Effector memory CD8-positive, alpha-beta T cell (primary cell): ENCODE results near the gene E2F4.
A peak's percentile ranks its signal among the peaks of the same experiment; 100 is the strongest.

ENCODE experiments used
- ATAC-seq: fragments of 150-1000 bp; cut with Tn5 transposase; replicated peaks from 2 replicates; pipeline ENCODE4 v1.10.0; 2021; ENCODE audit warnings: mild to moderate bottlenecking, moderate library complexity
- DNase-seq, 3 experiments: peaks; one replicate each; pipeline ENCODE4 v3.0.0; 2021
- H3K27ac Mint-ChIP-seq, 2 donors: one replicate each; pipeline ENCODE4 v1.8.0; 2022; ENCODE audit warnings: mild to moderate bottlenecking in 2 of 2, mixed read lengths in 2 of 2, moderate library complexity in 2 of 2
- H3K27me3 Mint-ChIP-seq, 2 donors: one replicate each; pipeline ENCODE4 v1.8.0; 2022; ENCODE audit warnings: mixed read lengths in 2 of 2
- H3K36me3 Mint-ChIP-seq: one replicate; pipeline ENCODE4 v1.8.0; 2022; ENCODE audit warnings: mild to moderate bottlenecking, moderate library complexity, mixed read lengths; ENCODE audit not compliant: insufficient read depth
- H3K4me1 Mint-ChIP-seq, 2 donors: one replicate each; pipeline ENCODE4 v1.8.0; 2022; ENCODE audit warnings: low read depth in 2 of 2, mixed read lengths in 2 of 2
- H3K4me3 Mint-ChIP-seq, 2 donors: one replicate each; pipeline ENCODE4 v1.8.0; 2022; ENCODE audit warnings: mild to moderate bottlenecking in 2 of 2, mixed read lengths in 2 of 2, moderate library complexity in 2 of 2
- H3K9me3 Mint-ChIP-seq, 2 donors: one replicate each; pipeline ENCODE4 v1.8.0; 2022; ENCODE audit warnings: mixed read lengths in 2 of 2

Gene E2F4

GRCh38 chr16:67226804-67227566 is 35.0 kb downstream of the E2F4 start, which contains the start of gene TMEM208:
TMEM208 (plus strand) TSS chr16:67227130; CDS start chr16:67227219, 89 bp downstream.
- Mint-ChIP-seq H3K27me3 (no peaks in the 10 kb centered on the region), H3K9me3 (no peaks in the 10 kb centered on the region)
- peak; percentile 98 to 99 (median 98) for DNase-seq

GRCh38 chr16:67227567-67227921 is 35.6 kb downstream of the E2F4 start:
- no peak for ATAC-seq
- Mint-ChIP-seq H3K9me3 (no peaks in the 10 kb centered on the region), H3K27me3 (no peaks in the 10 kb centered on the region), H3K36me3 (peaks cover 56% of the 10 kb centered on the region), H3K4me1 (peaks cover 28 to 34% of the 10 kb centered on the region in 2 donors), H3K4me3 (peak overlapping the region; percentile 97 to 99), H3K27ac (peak overlapping the region; percentile 97 to 98)
- no peak for DNase-seq

More at GRCh38 chr16:67226804-67227566, 35.0 kb downstream of the E2F4 start, which contains the start of gene TMEM208:
- peak; percentile 95 for ATAC-seq
- H3K27ac Mint-ChIP-seq, result peak within 1 kb of the TSS; percentile 97 to 98
- H3K36me3 Mint-ChIP-seq, result peaks cover 54% of the 10 kb centered on the region
- peak within 1 kb of the TSS; percentile 97 to 99 for H3K4me3 Mint-ChIP-seq
- H3K4me1 Mint-ChIP-seq, result peaks cover 28 to 34% of the 10 kb centered on the region in 2 donors

- H3K4me1 Mint-ChIP-seq, result peaks cover 28 to 29% of the 10 kb centered on the region in 2 donors
- H3K4me3 Mint-ChIP-seq, result peak overlapping the region; percentile 97 to 99
- H3K27me3 Mint-ChIP-seq, result no peaks in the 10 kb centered on the region
- DNase-seq, result no peak
- no peak for ATAC-seq
- peak overlapping the region in 1 of 2 donors; percentile 97 for H3K27ac Mint-ChIP-seq
- peaks cover 53% of the 10 kb centered on the region for H3K36me3 Mint-ChIP-seq
- no peaks in the 10 kb centered on the region for H3K9me3 Mint-ChIP-seq
Measured at GRCh38 chr16:67228034-67228785, 36.3 kb downstream of the E2F4 start.

- ATAC-seq, result no peak
- H3K36me3 Mint-ChIP-seq, result peaks cover 53% of the 10 kb centered on the region
- H3K27me3 Mint-ChIP-seq, result no peaks in the 10 kb centered on the region
- no peaks in the 10 kb centered on the region for H3K9me3 Mint-ChIP-seq
- peak overlapping the region in 1 of 2 donors; percentile 97 for H3K27ac Mint-ChIP-seq
- H3K4me3 Mint-ChIP-seq, result peak overlapping the region; percentile 97 to 99
- H3K4me1 Mint-ChIP-seq, result peaks cover 28 to 29% of the 10 kb centered on the region in 2 donors
- no peak for DNase-seq
Measured at GRCh38 chr16:67228905-67229304, 37.0 kb downstream of the E2F4 start.

- no peak for ATAC-seq
- no peaks in the 10 kb centered on the region for H3K27me3 Mint-ChIP-seq
- H3K4me3 Mint-ChIP-seq, result peak overlapping the region in 1 of 2 donors; percentile 27
- H3K36me3 Mint-ChIP-seq, result peaks cover 61% of the 10 kb centered on the region
- peaks cover 26 to 28% of the 10 kb centered on the region in 2 donors for H3K4me1 Mint-ChIP-seq
- no peak for DNase-seq
- H3K27ac Mint-ChIP-seq, result no peak overlapping the region
- no peaks in the 10 kb centered on the region for H3K9me3 Mint-ChIP-seq
Measured at GRCh38 chr16:67229906-67230808, 38.2 kb downstream of the E2F4 start.

GRCh38 chr16:67230809-67231660 is 39.1 kb downstream of the E2F4 start:
- no peaks in the 10 kb centered on the region for H3K9me3 Mint-ChIP-seq
- H3K4me3 Mint-ChIP-seq, result no peak overlapping the region
- peaks cover 21% of the 10 kb centered on the region in 2 donors for H3K4me1 Mint-ChIP-seq
- ATAC-seq (no peak), DNase-seq (no peak)
- peak overlapping the region in 1 of 2 donors; percentile 26 for H3K27ac Mint-ChIP-seq
- H3K27me3 Mint-ChIP-seq, result no peaks in the 10 kb centered on the region
- peaks cover 63% of the 10 kb centered on the region for H3K36me3 Mint-ChIP-seq

- Mint-ChIP-seq H3K27me3 (no peaks in the 10 kb centered on the region), H3K4me3 (no peak overlapping the region), H3K27ac (no peak overlapping the region), H3K9me3 (no peaks in the 10 kb centered on the region), H3K36me3 (peaks cover 65% of the 10 kb centered on the region), H3K4me1 (peaks cover 4 to 15% of the 10 kb centered on the region in 2 donors)
- ATAC-seq, result no peak
- no peak for DNase-seq
Measured at GRCh38 chr16:67233596-67233995, 41.6 kb downstream of the E2F4 start.

GRCh38 chr16:67234180-67234597 is 42.2 kb downstream of the E2F4 start:
- Mint-ChIP-seq H3K9me3 (no peaks in the 10 kb centered on the region), H3K27me3 (no peaks in the 10 kb centered on the region), H3K36me3 (peaks cover 60% of the 10 kb centered on the region), H3K4me1 (peaks cover 4 to 15% of the 10 kb centered on the region in 2 donors), H3K27ac (no peak overlapping the region), H3K4me3 (no peak overlapping the region)
- DNase-seq, result no peak
- ATAC-seq, result no peak

- Mint-ChIP-seq H3K9me3 (no peaks in the 10 kb centered on the region), H3K36me3 (peaks cover 47% of the 10 kb centered on the region), H3K27me3 (no peaks in the 10 kb centered on the region), H3K4me3 (peak overlapping the region; percentile 6 to 16), H3K27ac (peak overlapping the region; percentile 79 to 87), H3K4me1 (peaks cover 4 to 15% of the 10 kb centered on the region in 2 donors)
- DNase-seq (peak in 2 of 3 experiments; percentile 20 to 29), ATAC-seq (peak; percentile 78)
Measured at GRCh38 chr16:67235816-67236562, 44.0 kb downstream of the E2F4 start.

- Mint-ChIP-seq H3K27me3 (no peaks in the 10 kb centered on the region), H3K36me3 (peaks cover 42% of the 10 kb centered on the region), H3K27ac (peak overlapping the region; percentile 79 to 87), H3K4me3 (peak overlapping the region; percentile 6 to 16), H3K4me1 (peaks cover 4 to 18% of the 10 kb centered on the region in 2 donors), H3K9me3 (no peaks in the 10 kb centered on the region)
- DNase-seq (peak; percentile 65 to 67 (median 66)), ATAC-seq (peak; percentile 85)
Measured at GRCh38 chr16:67236563-67237395, 44.8 kb downstream of the E2F4 start.
